EH (cell line): ENCODE data around the gene ANKRD55.
"Not testable (repeated sequence)": the region's sequence is repeated elsewhere in the genome, so short reads cannot be mapped to it uniquely, and the experiment has no call there.

Source experiments
- DNase-seq: peaks from one replicate; pipeline ENCODE4 v3.0.0-alpha.2; 2015; ENCODE audit warnings: low read depth

The ANKRD55 gene

DNA sequence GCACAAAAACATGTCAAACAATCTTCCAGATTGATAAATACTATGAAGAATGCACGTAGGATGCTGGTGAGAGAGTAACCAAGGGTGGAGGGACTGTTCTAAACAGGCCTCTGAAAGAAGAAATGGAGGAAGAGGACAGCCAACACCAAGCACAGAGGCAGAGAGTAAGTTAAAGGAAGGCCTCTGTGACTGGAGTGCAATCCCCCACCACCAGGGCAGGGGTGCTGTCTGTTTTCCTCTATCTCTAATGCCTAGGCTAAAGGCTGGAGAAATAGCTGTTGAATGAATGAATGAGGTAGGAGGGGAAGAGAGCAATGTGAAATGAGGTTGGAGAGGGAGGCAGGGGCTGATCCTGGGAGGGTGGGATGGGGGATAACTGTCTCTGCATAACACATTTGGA, 88.9 kb downstream of the ANKRD55 start:
- no peak for DNase-seq

- DNase-seq, result no peak
Measured at GRCh38 chr5:56143373-56143714, 89.8 kb downstream of the ANKRD55 start.

DNA sequence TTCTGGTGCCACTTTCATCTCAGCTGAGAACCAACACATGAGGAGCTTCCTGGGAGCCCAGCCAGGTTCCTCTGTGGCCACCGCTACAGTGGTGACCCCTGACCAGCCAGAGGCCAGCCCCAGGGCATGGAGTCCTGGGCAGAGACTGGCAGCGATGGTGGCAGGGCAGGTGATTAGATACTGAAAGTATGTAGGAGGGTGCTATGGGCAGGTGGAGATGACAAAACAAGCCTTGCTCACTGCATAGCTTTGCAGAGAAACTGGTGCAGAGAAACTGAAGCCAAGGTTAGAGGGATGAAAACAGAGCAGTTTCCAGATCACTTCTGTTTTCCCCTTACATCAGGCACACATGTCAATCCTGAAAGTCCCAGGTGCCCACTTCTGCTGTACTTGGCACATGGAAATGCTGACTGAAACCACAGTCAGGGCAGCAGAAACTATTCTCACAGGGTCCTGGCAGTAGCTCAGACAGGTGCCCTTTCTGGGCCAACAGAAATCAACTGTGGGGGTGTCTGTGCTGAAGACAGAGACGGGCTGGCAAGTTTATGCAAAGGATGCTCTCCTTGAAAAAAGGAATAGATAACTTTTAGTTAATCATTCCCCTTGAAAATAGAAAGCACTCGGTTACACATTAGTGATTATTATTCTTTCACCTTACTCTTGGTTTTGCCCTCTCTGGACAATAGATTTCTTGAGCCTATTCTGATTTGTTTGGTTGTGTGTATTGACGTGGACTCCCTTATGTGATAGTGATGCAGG, 90.3 kb downstream of the ANKRD55 start:
- no peak for DNase-seq

GRCh38 chr5:56142233-56142613, 90.9 kb downstream of the ANKRD55 start:
- no peak for DNase-seq

DNA sequence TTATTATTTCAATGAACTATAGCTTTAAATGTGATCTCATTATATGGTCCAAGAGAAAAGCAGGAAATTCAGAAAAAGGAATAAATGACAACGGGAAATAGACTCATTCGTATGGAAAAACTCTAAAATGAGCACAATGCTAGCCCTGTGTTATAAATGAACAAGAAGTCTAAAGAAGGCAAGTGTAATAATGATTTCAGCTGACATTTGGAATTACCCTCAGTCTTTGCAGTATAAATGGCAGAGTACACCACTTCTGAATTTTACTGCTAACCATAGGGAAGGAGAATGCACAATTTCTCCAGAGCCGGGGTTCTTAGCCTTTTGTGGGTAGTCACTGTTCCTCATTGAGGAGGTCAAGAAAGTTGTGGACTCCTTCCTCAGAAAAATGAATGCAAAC, 93.1 kb downstream of the ANKRD55 start:
- DNase-seq, result no peak

- DNase-seq, result no peak
Measured at GRCh38 chr5:56130664-56131063, 102.5 kb downstream of the ANKRD55 start.

DNA sequence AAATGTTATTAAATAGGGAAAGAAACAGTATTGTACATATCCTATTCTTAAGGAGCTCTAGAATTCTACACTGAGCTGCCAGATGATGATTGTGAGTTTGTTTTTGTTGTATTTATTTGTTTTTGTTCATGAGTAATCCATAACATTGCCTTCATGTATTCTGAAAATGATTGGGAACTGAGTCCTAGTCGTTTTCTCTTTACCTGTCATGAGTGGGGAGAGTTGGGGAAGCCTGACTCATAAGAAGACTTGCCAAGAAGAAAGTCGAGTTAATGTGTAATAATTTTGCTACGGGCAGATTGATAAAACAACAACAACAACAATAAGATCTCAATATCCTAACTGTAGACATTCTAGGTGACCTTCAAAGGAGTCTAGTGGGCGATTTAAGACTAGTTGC, 103.8 kb downstream of the ANKRD55 start:
- DNase-seq, result no peak

- no peak for DNase-seq
Measured at GRCh38 chr5:56128113-56128512, 105.0 kb downstream of the ANKRD55 start.

- no peak for DNase-seq
Measured at GRCh38 chr5:56126487-56127179, 106.5 kb downstream of the ANKRD55 start.

GRCh38 chr5:56123531-56124243, 109.4 kb downstream of the ANKRD55 start:
- peak; percentile 100 for DNase-seq

GRCh38 chr5:56122360-56122985, 110.7 kb downstream of the ANKRD55 start:
- DNase-seq, result not testable (repeated sequence)

GRCh38 chr5:56119050-56119449, 114.1 kb downstream of the ANKRD55 start:
- no peak for DNase-seq

DNA sequence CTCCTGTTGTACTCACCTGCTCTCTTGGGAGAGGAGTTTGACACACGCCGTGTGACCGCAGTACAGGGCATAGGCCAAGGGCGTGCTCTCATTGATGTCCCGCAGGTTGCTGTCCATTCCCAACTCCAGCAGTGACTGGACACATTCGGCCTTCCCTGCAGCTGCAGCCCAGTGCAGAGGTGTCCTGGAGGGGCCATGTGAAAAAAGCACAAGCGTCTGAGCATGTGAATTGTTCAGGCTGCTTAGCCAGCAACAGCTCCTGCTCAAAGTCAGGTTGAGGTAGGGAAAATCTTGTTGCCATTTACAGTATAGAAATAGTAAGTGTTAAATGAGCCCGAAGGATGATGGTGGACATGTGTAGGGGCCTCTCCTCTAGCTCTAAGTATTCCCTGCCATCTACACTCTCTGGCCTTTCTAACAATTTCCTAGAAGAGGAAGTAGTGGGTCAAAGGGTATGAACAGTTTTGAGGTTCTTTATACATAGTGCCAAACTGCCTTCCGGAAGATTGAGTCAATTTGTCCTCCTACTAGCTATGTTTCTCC, 116.5 kb downstream of the ANKRD55 start:
- DNase-seq, result no peak

GRCh38 chr5:56115589-56115988, 117.5 kb downstream of the ANKRD55 start:
- DNase-seq, result no peak

DNA sequence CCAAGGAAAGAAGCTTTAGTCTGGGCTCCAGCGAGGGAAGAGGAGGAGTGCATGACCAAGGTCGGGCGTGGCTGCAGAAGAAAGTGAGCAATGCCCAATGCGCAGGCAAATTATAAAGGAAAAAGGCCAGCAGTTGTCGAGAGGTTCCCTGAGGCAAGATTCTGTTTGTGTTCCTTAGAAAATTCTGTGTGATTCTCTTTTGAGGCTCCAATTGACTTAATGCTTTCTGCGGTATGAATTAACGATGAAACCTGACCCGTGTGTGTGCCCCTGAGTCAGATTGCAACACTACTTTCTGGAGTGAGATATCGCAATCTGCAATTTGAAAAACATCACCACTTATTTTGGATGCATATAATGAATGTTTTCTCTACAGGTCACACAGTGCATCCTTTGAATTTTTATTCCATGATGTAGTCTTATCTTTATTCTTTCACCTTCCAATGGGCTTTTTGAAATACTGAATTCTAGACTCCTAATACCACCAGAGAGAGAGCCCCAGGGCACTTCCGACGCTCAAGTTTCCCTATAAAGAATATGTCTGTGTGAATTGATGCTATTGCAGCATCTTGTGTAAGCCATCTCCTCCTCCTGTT, 120.5 kb downstream of the ANKRD55 start:
- peak; percentile 97 for DNase-seq

DNA sequence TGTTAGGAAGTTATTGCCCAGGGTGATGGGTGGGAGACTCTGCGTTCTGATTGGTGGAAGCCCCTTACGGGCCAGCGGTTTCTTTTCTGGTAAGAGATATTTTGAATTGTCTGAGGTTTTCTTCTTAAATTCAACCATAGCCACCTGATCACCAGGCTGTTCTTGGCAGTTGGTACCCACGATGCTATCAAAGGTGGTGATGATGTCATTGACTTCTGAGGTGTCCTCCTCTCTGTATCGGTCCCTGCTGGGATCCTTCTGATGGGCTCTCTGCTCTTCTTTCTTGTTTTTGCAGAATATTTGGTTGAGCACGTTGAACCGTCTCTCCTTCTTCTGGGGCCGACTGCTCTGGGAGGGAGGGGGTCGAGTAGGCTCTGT, 121.7 kb downstream of the ANKRD55 start:
- no peak for DNase-seq

GRCh38 chr5:56110646-56111403, 122.3 kb downstream of the ANKRD55 start:
- peak; percentile 68 for DNase-seq

DNA sequence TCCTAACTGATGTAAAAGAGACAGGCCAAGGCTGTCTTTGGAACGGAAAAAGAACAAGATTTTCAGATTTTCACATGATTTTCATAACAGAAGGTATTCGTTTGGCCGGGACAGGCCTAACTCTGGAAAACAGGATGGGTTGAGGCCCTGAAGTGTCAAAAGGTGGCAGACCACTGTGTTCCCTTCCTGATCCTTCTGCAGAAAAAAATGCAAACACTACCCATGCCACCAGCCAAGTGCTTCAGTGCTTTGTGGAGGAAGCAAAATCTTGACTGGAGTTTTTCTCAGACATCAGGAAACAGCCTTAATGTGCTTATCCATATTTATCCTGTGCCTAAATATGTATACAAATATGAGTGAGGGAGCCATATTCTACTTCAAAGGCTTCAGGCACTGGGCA, 124.9 kb downstream of the ANKRD55 start:
- DNase-seq, result no peak

DNA sequence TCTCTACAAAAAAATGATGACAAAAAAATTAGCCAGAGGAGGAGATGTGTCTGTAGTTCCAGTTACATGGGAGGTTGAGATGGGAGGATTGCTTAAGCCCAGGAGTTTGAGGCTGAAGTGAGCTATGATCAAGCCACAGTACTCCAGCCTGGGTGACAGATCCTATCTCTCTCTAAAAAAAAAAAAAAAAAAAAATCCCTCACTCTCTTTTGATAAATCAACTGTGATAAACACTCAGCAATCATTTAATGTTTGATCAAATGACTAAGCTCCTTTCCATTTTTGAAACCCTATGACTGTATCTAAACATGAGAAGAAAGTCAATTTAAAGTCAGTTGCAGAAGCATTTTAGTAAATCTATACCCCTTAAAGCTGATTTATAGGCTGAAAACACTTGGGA, 126.3 kb downstream of the ANKRD55 start:
- DNase-seq, result no peak

DNA sequence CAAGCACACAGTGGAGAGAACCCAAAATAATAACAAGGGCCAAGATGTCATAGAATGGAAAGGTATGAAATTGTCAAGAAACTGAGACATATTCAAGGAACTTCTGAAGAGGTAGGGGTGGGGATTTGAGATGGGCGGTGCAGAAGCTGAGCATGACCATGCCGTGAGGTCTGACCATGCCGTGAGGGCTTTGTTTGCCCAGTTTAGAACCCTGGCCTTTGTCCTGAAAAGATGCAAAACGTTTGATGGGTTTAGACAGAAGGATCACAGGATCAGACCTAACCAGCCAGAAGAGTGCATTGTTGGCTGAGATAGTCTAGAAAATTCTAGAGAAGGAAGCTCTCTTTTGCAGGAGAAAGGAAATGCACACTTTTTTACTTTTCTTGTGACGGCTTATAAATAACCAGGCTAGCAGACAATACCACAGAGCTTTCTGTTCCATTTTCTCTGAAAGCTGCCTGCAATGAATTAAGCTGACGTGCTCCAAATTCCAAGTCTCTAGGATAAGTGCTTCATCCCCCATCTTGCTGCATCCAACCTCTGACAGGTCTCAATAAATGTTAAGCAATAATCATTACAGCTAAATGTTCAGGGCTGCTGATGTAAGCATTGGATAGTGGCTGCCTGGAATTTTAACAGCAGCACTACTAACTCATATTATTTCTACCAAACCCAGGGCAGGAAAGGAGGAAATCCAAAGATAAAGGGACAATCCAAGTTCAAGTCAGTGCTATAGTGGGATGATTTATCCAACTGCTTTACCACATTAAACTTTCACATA, 127.4 kb downstream of the ANKRD55 start:
- no peak for DNase-seq

DNA sequence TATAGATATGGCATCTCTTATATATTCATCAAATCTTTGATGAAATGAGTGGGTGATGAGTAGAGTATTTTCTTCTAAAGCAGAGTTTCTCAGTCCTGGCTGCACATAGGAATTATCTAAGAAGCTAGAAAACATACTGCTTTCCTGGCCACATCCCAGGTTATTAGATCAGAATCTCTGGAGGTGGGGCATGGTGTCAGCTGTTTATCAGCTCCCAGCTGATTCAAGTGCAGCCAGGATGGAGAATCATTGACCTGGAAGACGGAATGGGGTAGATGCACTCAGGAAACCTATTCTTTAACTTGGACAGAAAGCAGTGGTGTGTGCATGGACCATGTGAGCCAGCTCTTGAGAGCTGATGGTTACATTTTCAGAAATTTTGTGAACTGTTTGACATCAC, 130.2 kb downstream of the ANKRD55 start:
- no peak for DNase-seq
